GM19455 (cell line): ENCODE measurements around the gene ZBED3.
"Not testable (repeated sequence)": the region's sequence is repeated elsewhere in the genome, so short reads cannot be mapped to it uniquely, and the experiment has no call there.

Experiments
- ATAC-seq: cut with Tn5 transposase; IDR thresholded peaks from one replicate; pipeline ENCODE4 v1.9.1; 2021; ENCODE audit not compliant: unreplicated experiment

ZBED3 gene, protein sequence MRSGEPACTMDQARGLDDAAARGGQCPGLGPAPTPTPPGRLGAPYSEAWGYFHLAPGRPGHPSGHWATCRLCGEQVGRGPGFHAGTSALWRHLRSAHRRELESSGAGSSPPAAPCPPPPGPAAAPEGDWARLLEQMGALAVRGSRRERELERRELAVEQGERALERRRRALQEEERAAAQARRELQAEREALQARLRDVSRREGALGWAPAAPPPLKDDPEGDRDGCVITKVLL

DNA sequence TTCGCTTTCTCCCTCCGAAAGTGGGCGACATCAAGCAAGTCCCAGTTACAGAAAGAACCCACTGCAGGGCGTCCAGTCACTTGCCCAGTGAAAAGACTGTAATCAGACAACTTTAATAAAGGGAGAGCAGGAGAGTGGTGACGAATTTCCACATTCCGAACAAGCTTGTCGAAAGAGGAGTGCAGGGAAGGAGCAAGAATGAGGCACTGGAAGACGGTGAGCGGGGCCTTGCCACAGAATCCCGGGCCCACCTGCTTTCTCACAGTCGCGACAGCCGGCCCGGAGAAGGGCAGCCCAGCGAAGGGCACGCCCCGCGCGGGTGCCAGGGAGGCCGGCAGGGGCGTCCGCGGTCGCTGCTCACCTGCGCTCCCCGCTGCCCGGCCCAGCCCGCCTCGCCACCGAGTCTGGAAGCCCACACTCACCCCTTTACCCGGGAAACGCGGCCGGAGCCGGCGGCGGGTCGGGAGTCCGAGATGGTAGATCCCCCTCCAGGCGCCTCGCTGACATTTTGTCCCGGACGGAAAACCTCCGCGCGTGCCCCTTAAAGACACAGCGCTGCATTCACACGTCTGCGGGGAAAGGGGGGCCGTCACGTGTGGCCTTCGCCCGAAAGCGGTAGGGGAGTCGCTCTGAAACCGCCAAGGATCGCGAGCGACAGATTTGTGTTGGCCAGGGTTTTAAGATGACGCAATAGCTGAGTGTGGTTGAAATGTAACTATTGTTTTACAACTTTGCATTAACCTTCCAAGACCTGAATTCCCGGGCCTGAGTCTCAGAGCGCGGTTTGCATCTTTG is at the start of gene ZBED3:
Gene ZBED3 (minus strand): TSS at position 597 of the 795 bp plus-strand sequence. CDS start 9,407 bp downstream, outside the sequence.
- ATAC-seq, result peak; percentile 57

DNA sequence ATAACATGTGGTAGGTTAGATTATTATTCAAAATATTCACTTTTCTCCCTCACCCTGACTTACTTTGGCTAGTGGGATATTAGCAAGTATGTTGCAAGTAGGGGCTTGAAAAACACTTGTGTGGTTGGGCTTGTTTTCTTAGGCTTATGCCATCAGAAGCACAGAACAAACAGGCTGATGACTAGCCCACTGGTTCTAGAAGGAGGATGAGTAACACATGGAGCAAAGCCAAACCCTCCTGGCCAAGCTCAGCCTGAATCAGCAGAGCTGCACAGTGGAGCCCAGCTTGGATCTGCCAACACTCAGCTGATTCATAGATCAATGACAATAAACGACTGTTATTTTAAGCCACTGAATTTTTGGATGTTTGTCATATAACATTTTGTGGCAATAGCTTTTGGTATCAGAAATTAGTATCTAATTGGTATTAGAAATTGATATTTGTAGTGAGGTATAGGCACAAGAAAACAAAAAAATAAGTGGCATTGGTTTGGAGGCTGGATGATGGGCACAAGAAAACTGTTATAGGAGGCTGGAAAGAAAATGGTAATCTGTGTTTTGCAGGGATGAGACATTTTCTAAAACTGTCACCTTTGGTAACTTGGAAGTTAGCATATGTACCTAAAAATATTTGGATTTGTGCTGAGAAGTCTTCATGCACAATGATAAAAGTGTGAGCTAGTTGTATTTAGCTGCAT is 46.1 kb upstream of the ZBED3 start:
- no peak for ATAC-seq

DNA sequence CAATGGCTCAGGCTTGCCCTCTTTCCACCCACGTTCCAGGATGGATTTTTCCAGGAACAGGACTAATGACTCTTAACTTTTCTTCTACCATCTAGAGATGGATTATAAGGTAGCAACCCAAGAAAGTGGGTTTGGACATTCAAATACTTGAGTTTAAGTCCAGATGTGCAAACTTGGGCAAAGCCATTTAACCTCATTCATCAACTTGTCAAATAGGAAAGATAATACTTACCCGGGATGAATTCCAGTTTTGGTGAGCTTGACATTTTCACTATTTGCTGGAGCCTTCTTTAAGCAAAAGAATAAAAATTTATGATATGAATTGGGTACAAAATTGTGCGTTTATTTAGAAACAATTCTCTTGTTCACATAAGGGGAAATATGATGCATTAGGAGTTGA is 44.3 kb upstream of the ZBED3 start:
- ATAC-seq, result no peak

DNA sequence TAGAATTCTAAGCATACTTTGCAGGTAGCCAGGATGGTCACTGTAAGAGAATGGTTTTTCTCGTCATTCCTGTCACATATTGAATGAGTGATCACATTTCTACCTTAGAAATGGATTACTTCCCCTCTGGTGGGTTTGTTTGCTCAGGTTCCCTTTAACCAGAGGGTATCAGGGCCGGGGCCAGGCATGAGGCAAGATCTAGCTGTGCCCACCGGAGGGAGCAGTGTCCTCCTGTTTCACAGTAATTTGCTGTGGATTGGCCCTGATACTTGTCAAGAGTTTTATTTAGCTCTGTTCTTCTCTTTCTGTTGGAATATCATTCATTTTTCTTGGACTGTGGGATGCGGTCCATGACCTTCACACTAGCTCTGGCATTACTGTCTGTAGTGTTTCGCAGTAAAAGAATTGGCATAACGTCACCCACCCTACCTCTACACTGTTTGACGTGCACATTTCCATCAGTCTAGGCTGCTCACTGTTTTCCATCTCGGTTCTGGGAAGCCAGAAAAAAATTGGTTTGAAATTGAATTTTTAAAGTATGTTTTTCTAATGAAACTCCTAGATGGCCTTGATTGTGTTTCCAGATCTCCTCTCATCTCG is 42.4 kb upstream of the ZBED3 start:
- no peak for ATAC-seq

DNA sequence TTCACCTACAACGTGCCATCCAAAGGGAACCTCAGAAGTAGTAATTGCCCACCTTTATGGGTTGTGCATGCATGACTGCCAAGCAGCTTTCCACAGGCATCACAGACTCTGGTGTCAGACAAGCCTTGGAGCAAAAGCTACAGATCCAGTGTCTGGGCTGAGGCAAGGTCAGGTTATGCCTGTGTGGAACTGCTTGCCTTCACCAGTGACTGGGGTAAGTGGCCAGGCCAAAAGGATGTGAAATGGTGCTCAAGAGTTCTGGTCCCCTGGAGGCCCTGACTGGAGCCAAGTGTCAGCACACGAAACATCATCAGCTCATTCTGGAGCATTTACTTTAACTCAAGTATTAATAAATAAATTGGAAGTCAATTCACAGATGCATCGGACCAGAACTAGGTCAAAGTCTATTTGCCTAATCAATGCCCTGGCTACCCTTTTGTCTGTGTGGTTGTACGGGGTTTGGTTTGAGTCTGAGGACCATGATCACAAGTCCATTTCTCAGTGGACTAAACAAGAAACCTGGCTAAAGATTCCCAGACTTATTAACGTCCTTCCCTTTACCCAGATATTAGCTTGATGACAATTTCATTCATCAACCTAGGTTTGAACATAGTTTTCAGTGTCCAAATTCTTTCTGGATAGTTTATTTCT is 41.5 kb upstream of the ZBED3 start:
- ATAC-seq, result no peak

DNA sequence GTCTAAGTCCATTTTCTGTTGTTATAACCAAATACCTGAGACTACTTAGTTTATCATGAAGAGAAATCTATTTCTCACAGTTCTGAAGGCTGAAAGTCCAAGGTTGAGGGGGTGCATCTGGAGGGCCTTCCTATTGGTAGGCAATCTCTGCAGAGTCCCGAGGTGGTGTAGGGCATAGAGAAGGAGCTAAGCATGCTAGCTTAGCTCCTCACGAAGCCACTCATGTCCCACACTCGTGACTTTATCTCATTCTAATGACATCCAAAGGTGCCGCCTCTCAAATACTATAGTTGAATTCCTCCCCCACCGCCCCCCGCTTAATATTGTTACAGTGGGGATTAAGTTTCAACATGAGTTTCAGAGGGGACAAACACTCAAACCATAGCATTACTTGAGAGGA is 36.0 kb upstream of the ZBED3 start:
- ATAC-seq, result no peak

DNA sequence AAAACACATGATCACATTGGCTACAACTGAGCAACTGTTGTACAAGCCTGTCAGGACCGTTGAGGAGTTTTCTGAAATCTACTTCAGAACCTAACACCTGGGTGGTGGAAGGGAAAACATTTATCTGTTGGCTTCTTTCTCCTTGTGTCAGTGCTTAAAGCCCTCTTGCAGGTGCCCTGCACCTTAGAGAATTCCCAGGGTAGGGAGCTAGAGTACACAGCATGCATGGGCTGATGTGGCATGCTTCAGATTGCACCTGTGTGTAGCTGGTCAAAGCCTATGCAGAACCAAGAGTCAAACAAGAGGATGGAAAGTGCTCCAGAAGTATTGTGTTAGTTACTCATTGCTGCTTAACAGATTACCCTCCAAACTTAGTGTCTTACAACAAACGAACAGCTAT is 33.6 kb upstream of the ZBED3 start:
- no peak for ATAC-seq

DNA sequence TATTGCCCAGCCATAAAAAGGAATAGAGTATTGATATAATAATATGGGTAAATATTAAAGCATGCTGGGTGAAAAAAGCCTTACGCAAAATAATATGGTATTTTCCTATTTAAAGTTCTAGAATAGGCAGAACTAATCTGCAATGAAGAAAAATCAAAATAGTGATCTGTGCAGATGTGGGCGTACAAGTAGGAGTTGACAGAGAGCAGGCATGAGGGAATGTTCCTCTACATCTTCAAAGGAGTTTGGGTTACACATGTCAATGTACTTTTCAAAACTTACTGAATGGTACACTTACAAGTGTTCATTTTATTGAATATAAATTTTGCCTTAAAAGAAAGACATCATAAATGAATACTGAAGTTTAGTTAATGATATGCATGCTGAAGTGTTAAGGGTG is 33.0 kb upstream of the ZBED3 start:
- ATAC-seq, result no peak

DNA sequence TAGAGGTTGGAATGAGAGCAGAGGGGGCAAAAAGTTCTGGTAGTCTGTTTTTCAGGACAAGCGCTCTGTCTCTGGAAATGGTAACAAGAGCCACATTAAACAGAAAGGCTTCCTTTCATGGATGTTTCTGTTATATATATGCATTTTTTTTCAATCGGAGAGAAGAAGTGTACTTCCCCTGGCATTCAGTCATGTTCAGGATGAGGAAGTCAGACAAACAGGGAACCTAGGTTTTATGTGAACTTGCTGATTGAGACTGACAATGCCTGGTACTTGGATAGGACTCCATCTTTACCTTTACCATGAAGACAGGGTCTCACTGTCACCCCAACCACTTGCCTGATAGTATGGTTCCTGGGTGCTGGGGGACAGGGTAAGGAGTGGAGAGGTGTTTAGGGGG is 30.1 kb upstream of the ZBED3 start:
- ATAC-seq, result no peak

DNA sequence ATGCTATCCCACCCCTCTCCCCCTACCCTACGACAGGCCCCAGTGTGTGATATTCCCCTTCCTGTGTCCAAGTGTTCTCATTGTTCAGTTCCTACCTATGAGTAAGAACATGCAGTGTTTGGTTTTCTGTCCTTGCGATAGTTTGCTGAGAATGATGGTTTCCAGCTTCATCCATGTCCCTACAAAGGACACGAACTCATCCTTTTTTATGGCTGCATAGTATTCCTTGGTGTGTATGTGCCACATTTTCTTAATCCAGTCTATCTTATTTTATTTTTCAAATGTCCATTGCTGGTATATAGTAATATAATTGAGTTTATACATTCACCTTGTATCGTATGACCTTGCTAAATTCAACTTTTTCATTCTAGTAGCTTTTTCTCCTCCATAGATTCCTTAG is 19.9 kb upstream of the ZBED3 start:
- ATAC-seq, result not testable (repeated sequence)

DNA sequence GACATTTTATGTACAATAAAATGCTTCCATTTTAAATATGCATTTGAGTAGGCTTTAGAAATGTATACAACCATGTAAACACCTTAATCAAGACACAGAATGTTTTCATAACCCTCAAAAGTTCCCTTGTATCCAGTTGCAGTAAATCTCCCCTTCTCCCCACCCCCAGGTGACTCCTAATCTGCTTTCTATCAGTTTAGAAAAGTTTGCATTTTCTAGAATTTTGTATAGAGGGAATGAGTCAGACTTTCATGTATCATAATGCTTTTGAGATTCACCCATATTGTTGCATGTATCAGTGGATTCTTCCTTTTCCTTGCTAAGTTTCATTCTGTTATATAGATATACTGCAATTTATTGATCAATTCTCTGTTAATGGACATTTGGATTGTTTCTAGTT is 17.7 kb upstream of the ZBED3 start:
- ATAC-seq, result no peak

DNA sequence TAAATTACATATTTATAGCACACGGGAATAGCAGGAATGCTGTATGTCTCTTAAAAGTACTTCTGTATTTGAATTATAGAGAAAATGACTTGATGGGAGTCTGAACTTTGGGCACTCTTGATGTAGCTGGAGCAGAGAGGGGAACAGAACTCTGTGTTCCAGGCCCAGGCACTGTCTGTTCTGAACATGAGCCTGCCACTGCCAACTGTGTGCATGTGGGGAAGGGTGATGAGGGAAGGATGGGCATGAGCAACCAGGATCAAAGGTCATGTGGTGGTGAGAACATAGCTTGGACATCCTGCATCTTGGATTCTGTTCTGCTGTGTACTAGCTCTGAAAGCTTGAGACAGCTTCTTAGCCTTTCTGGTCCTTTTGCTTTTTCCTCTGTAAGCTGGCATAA is 16.4 kb upstream of the ZBED3 start:
- no peak for ATAC-seq

DNA sequence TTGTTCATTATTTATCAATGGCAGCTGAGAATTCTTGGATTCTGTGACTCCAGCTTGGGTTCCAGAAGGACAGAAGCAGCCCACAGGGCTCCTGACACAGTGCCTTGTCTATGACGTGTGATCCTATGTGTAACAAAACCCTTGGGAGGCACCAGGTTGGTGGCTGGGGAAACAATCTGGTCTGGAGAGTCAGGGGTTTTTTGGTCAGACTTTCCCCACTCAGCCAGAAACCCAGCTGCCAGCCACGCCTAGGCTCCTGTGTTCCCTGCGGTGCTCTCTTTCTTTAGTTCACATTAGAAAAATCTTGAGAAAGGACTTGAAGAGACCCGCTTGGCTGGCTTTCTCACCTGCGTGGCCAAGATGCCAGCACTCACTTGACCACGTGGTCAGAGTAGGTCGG is 15.5 kb upstream of the ZBED3 start:
- ATAC-seq, result no peak

DNA sequence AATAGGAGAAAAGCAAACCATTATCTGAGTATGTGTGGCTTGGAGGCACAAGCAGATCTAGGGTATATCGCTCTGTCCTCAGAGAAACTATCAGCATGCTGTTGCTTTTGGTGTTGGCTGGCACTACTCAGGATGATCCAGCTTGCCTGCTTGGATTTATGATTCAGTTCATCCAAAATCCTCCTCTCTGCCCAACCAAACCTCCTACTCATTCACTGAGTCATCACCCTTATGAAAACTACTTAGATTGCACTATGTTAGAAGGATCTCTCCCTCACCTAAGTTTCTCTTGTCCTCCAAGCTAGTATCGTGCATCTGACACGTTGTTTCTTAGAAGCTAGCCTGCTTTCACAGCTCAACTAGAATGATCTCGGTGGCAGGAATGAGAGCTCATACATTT is 14.2 kb upstream of the ZBED3 start:
- no peak for ATAC-seq

DNA sequence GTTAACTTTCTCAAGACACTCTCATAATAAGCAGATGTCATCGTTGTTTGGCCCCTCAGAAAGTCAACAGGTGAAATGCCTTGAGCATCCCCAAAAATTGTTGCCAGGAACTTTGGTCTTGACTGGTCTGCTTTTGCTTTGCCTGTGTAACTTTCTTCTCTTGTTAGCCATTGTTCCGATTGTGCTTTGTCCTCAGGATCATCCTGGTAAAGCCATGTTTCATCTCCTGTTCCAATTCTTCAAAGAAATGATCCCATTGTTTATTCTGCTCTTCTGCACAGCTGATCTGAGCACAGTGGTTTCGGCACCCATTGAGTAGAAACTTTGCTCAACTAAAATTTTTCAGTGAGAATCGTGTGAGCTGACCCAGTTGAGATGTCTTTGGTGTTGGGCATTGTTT is 8.1 kb upstream of the ZBED3 start:
- no peak for ATAC-seq

DNA sequence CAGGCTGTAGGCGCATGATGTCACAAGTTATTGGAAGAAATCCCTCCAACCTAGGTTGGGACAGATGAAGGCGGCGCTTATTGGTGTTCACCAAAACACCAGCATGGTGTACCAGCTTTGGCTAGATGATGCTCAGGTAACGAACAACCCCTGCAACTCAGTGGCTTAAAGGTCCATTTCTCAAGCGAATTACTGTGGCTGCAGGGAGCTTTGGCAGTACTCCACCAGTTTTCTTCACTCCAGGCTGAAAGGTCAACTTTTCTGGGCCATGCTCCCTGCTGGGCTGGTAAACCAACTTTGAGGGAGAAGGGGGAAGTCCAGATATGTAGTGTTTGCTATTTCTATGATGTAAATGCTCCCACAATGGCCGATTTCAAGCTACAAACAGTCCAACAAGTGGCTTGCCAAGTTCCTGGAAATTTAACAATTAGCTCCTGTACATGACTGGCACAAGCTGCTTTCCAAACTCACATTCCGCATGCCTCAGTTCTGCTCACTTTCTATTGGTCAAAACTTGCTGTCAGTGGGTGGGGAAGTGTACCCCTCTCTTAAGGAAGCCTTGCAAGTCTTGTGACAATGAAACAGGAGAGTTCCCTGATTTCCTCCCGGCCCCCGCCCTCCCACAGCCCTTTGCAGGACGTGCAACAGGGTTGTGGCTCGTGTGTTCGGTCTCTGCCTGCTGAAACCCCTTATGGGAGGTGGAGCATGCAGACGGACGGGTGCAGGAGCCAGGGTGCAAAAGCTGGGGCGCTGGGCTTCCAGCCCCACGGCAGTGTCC is 588 bp upstream of the ZBED3 start:
- no peak for ATAC-seq

DNA sequence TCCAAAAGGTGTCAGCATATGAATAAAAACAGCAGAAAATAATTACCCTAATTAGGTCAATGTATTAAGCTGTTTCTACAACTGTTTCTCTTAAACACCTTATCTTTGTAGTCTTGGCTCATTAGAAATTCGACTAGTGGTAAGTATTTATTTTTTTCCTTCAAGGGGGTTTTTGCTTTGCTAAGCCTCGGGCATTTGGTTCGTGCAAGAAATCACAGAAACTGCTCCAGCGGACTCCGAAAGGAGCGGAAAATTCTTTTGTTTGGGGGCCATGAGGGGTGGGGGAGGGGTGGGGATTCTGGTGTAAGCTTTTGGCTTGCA is 757 bp downstream of the ZBED3 start:
- ATAC-seq, result no peak

DNA sequence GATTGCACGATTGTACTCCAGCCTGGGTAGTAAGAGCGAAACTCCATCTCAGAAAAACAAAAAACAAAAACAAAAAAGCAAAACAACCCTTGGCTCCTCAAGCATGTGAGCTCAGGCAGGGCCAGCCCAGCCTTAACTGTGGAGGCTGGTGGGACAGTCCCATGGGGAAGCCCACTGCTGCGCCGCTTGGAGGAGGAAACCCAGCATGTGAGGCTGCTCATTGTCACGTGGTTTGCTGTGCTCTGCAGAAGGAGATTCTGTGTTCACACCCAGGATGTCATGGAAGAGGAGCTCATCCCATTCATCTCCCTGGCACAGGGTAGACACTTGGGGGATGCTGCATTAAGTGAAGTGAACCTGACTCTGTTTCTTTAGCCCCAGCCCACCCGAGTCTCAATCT is 4.0 kb downstream of the ZBED3 start:
- no peak for ATAC-seq

DNA sequence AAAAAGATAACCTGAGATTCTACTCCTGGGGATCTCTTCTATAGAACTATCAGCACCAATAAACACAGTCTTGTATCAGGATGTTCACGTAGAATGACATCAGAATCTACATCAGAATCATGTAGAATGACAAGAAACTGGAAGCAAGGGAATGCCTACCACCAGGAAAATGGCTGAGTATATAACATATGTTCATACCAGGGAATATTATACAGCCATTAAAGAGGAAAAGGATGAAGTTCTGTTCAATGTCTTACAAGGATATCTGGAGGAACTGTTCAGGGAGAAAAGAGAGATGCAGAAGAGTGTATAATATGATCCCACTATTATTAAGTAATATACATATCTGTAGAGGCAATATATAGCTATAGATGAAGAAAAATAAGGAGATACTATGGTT is 4.8 kb downstream of the ZBED3 start:
- no peak for ATAC-seq

DNA sequence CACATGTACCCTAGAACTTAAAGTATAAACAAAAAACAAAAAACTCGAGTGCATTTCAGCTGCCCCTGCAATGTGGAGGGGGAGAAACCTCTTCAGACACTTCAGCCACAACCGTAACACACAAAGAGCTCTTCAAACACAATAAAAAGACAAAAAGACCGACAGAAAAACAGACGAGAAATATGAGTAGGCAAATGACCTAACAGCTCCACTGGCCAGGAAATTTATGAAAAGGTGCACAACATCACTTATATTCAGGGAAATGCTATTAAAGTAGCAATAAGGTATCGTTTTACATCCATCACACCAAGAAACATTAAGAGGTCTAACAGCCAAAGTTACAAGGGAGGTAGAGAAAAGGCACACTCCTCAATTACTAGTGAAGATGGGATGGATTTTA is 6.2 kb downstream of the ZBED3 start:
- no peak for ATAC-seq

DNA sequence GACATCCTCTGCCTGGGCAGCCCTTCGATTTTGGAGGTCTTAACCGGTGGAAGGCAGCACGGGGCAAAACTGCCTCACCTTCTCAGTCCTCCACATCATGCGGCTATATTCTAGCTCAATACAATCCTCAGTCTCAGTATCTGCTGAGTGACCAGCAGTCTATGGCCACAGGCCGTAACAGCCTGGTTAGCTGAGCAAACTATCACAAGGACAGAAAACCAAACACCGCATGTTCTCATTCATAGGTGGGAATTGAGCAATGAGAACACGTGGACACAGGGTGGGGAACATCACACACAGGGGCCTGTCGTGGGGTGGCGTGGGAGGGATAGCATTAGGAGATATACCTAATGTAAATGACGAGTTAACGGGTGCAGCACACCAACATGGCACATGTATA is 6.6 kb downstream of the ZBED3 start:
- ATAC-seq, result not testable (repeated sequence)
